Smooth muscle cell (in vitro differentiated cells): Measurements from ENCODE around the gene MYBPC2. TPM values are rescaled to one million over a fixed set of nuclear protein-coding genes. Genes with fewer than 3 reads are reported as not detected.

Experiments used
- DNase-seq: peaks from one replicate; lab custom pipeline; 2025; ENCODE audit not compliant: unreplicated experiment; lab: John Stamatoyannopoulos, UW
- H2AFZ ChIP-seq: fragments of 200-600 bp; sonication (generic); 2 replicates; pipeline ENCODE4 v1.6.0; 2016; ENCODE audit warnings: antibody characterized with exemption, low read depth, mild to moderate bottlenecking
- H3F3A ChIP-seq: fragments of 200-600 bp; sonication (generic); 2 replicates; pipeline ENCODE4 v1.6.0; 2017; ENCODE audit warnings: antibody characterized with exemption, low read depth
- H3K27ac ChIP-seq: fragments of 200-600 bp; sonication (generic); 2 replicates; pipeline ENCODE4 v1.5.1; 2016; ENCODE audit warnings: low read depth, mild to moderate bottlenecking
- H3K27me3 ChIP-seq: fragments of 200-600 bp; sonication (generic); 2 replicates; pipeline ENCODE4 v1.6.1; 2016; ENCODE audit warnings: low read depth, mild to moderate bottlenecking
- H3K36me3 ChIP-seq: fragments of 200-600 bp; sonication (generic); 2 replicates; pipeline ENCODE4 v1.5.1; 2016; ENCODE audit warnings: low read depth
- H3K4me1 ChIP-seq: fragments of 200-600 bp; sonication (generic); 2 replicates; pipeline ENCODE4 v1.5.1; 2016; ENCODE audit warnings: low read depth
- H3K4me2 ChIP-seq: fragments of 200-600 bp; sonication (generic); 2 replicates; pipeline ENCODE4 v1.6.0; 2016; ENCODE audit warnings: mild to moderate bottlenecking
- H3K4me3 ChIP-seq: fragments of 200-600 bp; sonication (generic); 2 replicates; pipeline ENCODE4 v1.5.1; 2016; ENCODE audit warnings: mild to moderate bottlenecking
- H3K79me2 ChIP-seq: fragments of 200-600 bp; sonication (generic); 2 replicates; pipeline ENCODE4 v1.6.0; 2016; ENCODE audit warnings: low read depth, mild to moderate bottlenecking
- H3K9ac ChIP-seq: fragments of 200-600 bp; sonication (generic); 2 replicates; pipeline ENCODE4 v1.6.0; 2016; ENCODE audit warnings: low read depth
- H3K9me3 ChIP-seq: fragments of 200-600 bp; sonication (generic); replicated peaks from 2 replicates; pipeline ENCODE4 v1.5.1; 2016; ENCODE audit warnings: low read depth
- H4K20me1 ChIP-seq: fragments of 200-600 bp; sonication (generic); 2 replicates; pipeline ENCODE4 v1.6.0; 2016; ENCODE audit warnings: low read depth
- WGBS: methylation state at CpG from one replicate; pipeline ENCODE4 v1.1.7; 2016; ENCODE audit warnings: low lambda C conversion rate; 5-methylcytosine and 5-hydroxymethylcytosine counted together
- polyA plus RNA-seq: library from polyadenylated mRNA; unstranded; fragments of >200 nt; fragmentation: Nextera tagmentation; extraction: Ambion mirVana; gene quantifications from 2 replicates; pipeline ENCODE4 v1.2.1, GENCODE V29; 2016
- total RNA-seq: library from RNA; depleted of rRNA; stranded (reverse); fragments of >200 nt; gene quantifications from 2 replicates; pipeline ENCODE4 v1.2.3, GENCODE V29; 2014
- TF ChIP-seq, protein P1 (sequence below): fragments of 200-600 bp; sonication (generic); IDR thresholded peaks from 2 replicates; pipeline ENCODE4 v1.5.1; 2017; ENCODE audit warnings: borderline replicate concordance, mild to moderate bottlenecking, antibody characterized with exemption; ENCODE audit not compliant: insufficient read depth, poor library complexity, severe bottlenecking

Gene MYBPC2
- total and polyA plus RNA-seq, 2 experiments from 2014 or later = not detected

GRCh38 chr19:50399368-50399745 lies 33.3 kb upstream of the MYBPC2 start:
- 96% methylated on average over 10 of the region's 10 CpGs for WGBS
- DNase-seq = no peak

GRCh38 chr19:50401605-50402450 lies 30.9 kb upstream of the MYBPC2 start:
- no peaks in the 10 kb centered on the region for H3K9me3 ChIP-seq
- 96% methylated on average over 43 of the region's 48 CpGs for WGBS
- no peak overlapping the region for H3K27ac ChIP-seq
- H2AFZ ChIP-seq = no peak overlapping the region
- DNase-seq = no peak
- no peak overlapping the region for H3K4me2 ChIP-seq
- H3K79me2 ChIP-seq = no peaks in the 10 kb centered on the region
- H3K9ac ChIP-seq = no peak overlapping the region
- H3K4me1 ChIP-seq = no peaks in the 10 kb centered on the region
- H3K36me3 ChIP-seq = no peaks in the 10 kb centered on the region
- H3K27me3 ChIP-seq = no peaks in the 10 kb centered on the region
- TF ChIP-seq, protein P1, sequence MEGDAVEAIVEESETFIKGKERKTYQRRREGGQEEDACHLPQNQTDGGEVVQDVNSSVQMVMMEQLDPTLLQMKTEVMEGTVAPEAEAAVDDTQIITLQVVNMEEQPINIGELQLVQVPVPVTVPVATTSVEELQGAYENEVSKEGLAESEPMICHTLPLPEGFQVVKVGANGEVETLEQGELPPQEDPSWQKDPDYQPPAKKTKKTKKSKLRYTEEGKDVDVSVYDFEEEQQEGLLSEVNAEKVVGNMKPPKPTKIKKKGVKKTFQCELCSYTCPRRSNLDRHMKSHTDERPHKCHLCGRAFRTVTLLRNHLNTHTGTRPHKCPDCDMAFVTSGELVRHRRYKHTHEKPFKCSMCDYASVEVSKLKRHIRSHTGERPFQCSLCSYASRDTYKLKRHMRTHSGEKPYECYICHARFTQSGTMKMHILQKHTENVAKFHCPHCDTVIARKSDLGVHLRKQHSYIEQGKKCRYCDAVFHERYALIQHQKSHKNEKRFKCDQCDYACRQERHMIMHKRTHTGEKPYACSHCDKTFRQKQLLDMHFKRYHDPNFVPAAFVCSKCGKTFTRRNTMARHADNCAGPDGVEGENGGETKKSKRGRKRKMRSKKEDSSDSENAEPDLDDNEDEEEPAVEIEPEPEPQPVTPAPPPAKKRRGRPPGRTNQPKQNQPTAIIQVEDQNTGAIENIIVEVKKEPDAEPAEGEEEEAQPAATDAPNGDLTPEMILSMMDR = no peak
- H3F3A ChIP-seq = no peaks in the 10 kb centered on the region
- H3K4me3 ChIP-seq = no peak overlapping the region
- no peaks in the 10 kb centered on the region for H4K20me1 ChIP-seq

More at GRCh38 chr19:50399368-50399745, 33.3 kb upstream of the MYBPC2 start:
- Histone ChIP-seq H3K27me3 (no peaks in the 10 kb centered on the region), H3K4me2 (no peak overlapping the region), H4K20me1 (no peaks in the 10 kb centered on the region), H3K4me1 (no peaks in the 10 kb centered on the region), H2AFZ (no peak overlapping the region), H3K4me3 (no peak overlapping the region), H3K9me3 (no peaks in the 10 kb centered on the region), H3F3A (no peaks in the 10 kb centered on the region), H3K79me2 (peaks cover 3% of the 10 kb centered on the region), H3K36me3 (no peaks in the 10 kb centered on the region), H3K9ac (no peak overlapping the region), H3K27ac (no peak overlapping the region)
- TF ChIP-seq, protein P1 = no peak

DNA sequence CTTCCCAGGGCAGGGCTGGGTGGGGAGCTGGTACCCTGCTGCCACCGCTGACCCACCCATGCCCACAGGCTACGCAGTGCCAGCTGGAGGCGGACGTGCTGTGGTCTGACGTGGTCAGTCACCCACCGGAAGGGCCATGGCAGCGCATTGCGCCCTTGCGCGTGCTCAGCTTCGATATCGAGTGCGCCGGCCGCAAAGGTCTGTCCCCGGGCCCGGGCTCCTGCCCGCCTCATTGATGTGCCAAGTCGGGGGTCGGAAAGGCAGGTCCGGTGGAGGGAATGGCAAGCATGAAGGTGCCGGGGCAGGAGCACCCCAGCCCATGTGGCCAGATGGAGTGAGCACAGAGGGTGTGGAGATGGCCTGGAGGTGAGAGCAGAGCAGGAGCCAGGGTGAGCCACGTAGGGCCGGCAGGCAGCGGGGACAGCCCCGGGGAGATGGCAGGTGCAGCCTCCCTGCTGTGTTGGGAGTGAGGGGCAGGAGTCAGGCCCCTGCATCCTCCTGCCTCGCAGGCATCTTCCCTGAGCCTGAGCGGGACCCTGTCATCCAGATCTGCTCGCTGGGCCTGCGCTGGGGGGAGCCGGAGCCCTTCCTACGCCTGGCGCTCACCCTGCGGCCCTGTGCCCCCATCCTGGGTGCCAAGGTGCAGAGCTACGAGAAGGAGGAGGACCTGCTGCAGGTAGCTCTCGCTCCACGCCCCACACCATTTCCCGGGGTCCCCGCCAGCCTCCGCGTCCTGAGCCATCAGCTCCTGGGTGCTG lies 30.0 kb upstream of the MYBPC2 start:
- Histone ChIP-seq H3K4me2 (no peak overlapping the region), H4K20me1 (no peaks in the 10 kb centered on the region), H2AFZ (no peak overlapping the region), H3K9ac (no peak overlapping the region), H3K27ac (no peak overlapping the region), H3F3A (no peaks in the 10 kb centered on the region), H3K36me3 (no peaks in the 10 kb centered on the region), H3K27me3 (no peaks in the 10 kb centered on the region), H3K4me3 (no peak overlapping the region), H3K9me3 (no peaks in the 10 kb centered on the region), H3K4me1 (no peaks in the 10 kb centered on the region), H3K79me2 (no peaks in the 10 kb centered on the region)
- DNase-seq = no peak
- TF ChIP-seq, protein P1 = no peak
- 98% methylated on average over 40 of the region's 41 CpGs for WGBS
